ENCODE data around the gene MDFI. TPM values are rescaled to one million over a fixed set of nuclear protein-coding genes. Genes with fewer than 3 reads are reported as not detected.

Gene MDFI
- total RNA-seq, 1 donor from 2014 or later: 7.9 TPM

DNA sequence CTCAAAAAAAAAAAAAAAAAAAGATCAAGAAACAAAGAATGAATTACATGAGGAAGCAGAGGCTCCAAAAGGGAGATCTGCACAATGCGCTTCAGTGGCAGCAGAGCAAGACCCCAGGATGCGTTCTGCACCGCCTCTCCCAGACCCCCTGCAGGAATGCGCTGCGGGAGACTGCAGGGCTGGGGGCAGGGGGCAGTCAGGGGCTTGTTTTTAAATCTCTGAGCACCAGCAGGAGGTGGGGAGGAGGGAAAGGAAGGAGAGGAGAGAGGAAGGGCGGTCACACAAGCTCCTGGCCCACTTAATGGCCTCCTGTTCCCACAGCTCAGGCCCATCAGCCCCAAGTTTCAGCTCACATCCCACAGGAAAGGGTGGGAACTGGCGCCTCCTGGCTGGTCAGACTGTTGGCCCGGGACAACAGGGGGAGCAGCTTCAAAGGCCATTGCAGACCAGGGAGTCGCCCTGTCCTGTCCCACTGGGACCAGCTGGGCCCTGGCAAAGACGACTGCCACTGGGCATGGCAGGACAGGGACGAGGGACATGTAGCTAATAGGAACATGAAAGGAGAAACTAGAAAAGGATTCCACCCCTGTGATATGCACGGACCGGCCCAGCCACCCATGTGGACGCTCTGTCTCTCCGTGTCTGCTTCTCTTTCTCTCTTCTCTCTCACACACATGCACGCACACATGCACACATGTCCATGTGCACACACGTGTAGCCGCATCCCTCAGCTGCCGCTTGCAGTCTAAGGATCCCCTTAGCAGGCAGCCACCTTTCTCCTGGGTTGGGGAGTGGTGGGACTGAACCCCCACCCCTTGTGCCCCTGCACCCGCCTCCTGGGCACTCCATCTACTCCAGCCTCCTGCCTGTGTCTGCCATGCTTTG, 62.4 kb downstream of the MDFI start:
- Mint-ChIP-seq H3K27me3 (ENCODE audit: unreplicated experiment) (peaks cover 5% of the 10 kb centered on the region), H3K4me1 (ENCODE audit: low read depth, unreplicated experiment) (peaks cover 2% of the 10 kb centered on the region), H3K4me3 (ENCODE audit: unreplicated experiment) (no peak overlapping the region), H3K27ac (ENCODE audit: unreplicated experiment) (no peak overlapping the region), H3K9me3 (ENCODE audit: unreplicated experiment) (peaks cover 3% of the 10 kb centered on the region), H3K36me3 (ENCODE audit: unreplicated experiment) (no peaks in the 10 kb centered on the region)
- no peak for DNase-seq
- no peak for TF ChIP-seq CTCF (IDR thresholded peaks at IDR 0.05; ENCODE audit: partially characterized antibody, unreplicated experiment)

GRCh38 chr6:41702089-41702745, 63.9 kb downstream of the MDFI start:
- Mint-ChIP-seq H3K36me3 (ENCODE audit: unreplicated experiment) (no peaks in the 10 kb centered on the region), H3K4me1 (ENCODE audit: low read depth, unreplicated experiment) (peaks cover 2% of the 10 kb centered on the region), H3K9me3 (ENCODE audit: unreplicated experiment) (peaks cover 3% of the 10 kb centered on the region), H3K4me3 (ENCODE audit: unreplicated experiment) (no peak overlapping the region), H3K27ac (ENCODE audit: unreplicated experiment) (no peak overlapping the region), H3K27me3 (ENCODE audit: unreplicated experiment) (peaks cover 8% of the 10 kb centered on the region)
- DNase-seq: no peak
- TF ChIP-seq CTCF (IDR thresholded peaks at IDR 0.05; ENCODE audit: partially characterized antibody, unreplicated experiment): no peak

DNA sequence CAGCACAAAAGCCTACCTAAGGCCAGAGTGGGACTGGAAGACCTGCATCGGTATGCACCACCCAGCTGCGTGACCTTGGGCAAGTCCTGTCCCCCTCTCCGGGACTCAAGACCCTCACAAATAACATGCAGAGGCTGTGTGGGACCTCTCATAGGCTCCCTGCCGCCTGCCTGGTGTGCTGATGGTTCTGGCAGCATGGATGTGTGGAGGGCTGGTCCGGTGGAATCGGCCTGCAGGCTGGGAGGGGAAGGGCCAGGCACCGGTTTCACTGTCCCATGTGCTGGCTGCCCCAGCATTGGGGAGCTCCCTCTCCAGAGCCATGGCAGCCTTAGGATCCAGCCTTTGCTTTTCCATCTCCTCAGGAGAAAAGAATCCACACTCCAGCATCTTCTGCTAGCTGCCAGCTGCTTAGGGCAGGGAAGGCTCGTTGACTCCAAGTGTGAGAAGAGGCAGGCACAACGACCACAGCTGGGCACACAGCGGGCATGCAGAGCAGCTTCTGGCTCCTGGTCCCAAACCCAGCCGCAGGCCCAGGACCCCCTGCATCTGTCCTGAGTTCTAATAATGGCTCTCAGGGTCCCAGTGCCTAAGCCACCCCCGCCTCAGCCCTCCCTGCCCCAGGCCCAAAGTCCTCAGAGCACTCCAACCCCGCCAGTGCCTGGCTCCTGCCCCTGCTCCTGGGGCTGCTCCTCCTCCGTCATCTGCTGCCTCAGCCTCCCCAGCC, 64.7 kb downstream of the MDFI start:
- peaks cover 2% of the 10 kb centered on the region for H3K4me1 Mint-ChIP-seq (ENCODE audit: low read depth, unreplicated experiment)
- no peak for DNase-seq
- TF ChIP-seq CTCF (IDR thresholded peaks at IDR 0.05; ENCODE audit: partially characterized antibody, unreplicated experiment): no peak
- H3K36me3 Mint-ChIP-seq (ENCODE audit: unreplicated experiment): no peaks in the 10 kb centered on the region
- peaks cover 10% of the 10 kb centered on the region for H3K27me3 Mint-ChIP-seq (ENCODE audit: unreplicated experiment)
- H3K9me3 Mint-ChIP-seq (ENCODE audit: unreplicated experiment): peaks cover 3% of the 10 kb centered on the region
- H3K4me3 Mint-ChIP-seq (ENCODE audit: unreplicated experiment): no peak overlapping the region
- H3K27ac Mint-ChIP-seq (ENCODE audit: unreplicated experiment): no peak overlapping the region

Small RNAs within 50 kb of the gene (microRNA-seq; reads per million reads assigned to microRNA genes)
- gene MIR4641 (ENCODE audit: unreplicated experiment): 0.69 reads per million

Other genes starting within 250 kb of the MDFI start
- 27.9 TPM for gene FOXP4, start 92.1 kb upstream of the MDFI start, total RNA-seq (ENCODE audit: unreplicated experiment)
- 3.1 TPM for gene TFEB, start 97.1 kb downstream of the MDFI start, total RNA-seq (ENCODE audit: unreplicated experiment)
- gene PGC, start 108.9 kb downstream of the MDFI start, total RNA-seq (ENCODE audit: unreplicated experiment): not detected
- gene FRS3, start 141.4 kb downstream of the MDFI start, total RNA-seq (ENCODE audit: unreplicated experiment): 17.8 TPM
- gene PRICKLE4, start 142.3 kb downstream of the MDFI start, total RNA-seq (ENCODE audit: unreplicated experiment): 2.3 TPM
- 111 TPM for gene TOMM6, start 149.2 kb downstream of the MDFI start, total RNA-seq (ENCODE audit: unreplicated experiment)